ENCODE results near the gene ZGPAT. TPM values are rescaled to one million over a fixed set of nuclear protein-coding genes. Genes with fewer than 3 reads are reported as not detected.
"Not testable (repeated sequence)": the region's sequence is repeated elsewhere in the genome, so short reads cannot be mapped to it uniquely, and the experiment has no call there.

The ZGPAT gene, protein sequence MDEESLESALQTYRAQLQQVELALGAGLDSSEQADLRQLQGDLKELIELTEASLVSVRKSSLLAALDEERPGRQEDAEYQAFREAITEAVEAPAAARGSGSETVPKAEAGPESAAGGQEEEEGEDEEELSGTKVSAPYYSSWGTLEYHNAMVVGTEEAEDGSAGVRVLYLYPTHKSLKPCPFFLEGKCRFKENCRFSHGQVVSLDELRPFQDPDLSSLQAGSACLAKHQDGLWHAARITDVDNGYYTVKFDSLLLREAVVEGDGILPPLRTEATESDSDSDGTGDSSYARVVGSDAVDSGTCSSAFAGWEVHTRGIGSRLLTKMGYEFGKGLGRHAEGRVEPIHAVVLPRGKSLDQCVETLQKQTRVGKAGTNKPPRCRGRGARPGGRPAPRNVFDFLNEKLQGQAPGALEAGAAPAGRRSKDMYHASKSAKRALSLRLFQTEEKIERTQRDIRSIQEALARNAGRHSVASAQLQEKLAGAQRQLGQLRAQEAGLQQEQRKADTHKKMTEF
- total RNA-seq, result 10 to 100 TPM; 14.0 to 25.6 (median 18.9) TPM
- 10 to 100 TPM in 1 of 2 donors, 1 to 10 TPM in 1; 1.7 to 26.4 TPM for polyA plus RNA-seq
- long read RNA-seq, donor 1, transcript ZGPAT-204 (7 exons, 1,890 nt), result minor isoform, 16 of 101 reads
- long read RNA-seq, donor 1, transcript ZGPAT-202 (7 exons, 1,871 nt), result major isoform, 46 of 101 reads
- long read RNA-seq, donor 1, transcript ZGPAT-203 (7 exons, 1,896 nt), result minor isoform, 7 of 101 reads
- long read RNA-seq, donor 1, partial matches to known transcripts, result 9 of 101 reads
- long read RNA-seq, donor 1, other reads (novel, unspliced or antisense), result 17 of 101 reads
- long read RNA-seq, donor 2, transcript ZGPAT-202 (7 exons, 1,871 nt), result major isoform, 6 of 14 reads
- long read RNA-seq, donor 2, partial matches to known transcripts, result 5 of 14 reads
- long read RNA-seq, donor 2, other reads (novel, unspliced or antisense), result 0 of 14 reads
- long read RNA-seq, donor 3, transcript ZGPAT-204 (7 exons, 1,890 nt), result minor isoform, 11 of 38 reads
- long read RNA-seq, donor 3, transcript ZGPAT-206 (7 exons, 1,881 nt), result minor isoform, 5 of 38 reads
- long read RNA-seq, donor 3, transcript ZGPAT-202 (7 exons, 1,871 nt), result major isoform, 12 of 38 reads
- long read RNA-seq, donor 3, partial matches to known transcripts, result 2 of 38 reads
- long read RNA-seq, donor 3, other reads (novel, unspliced or antisense), result 5 of 38 reads

- TF ChIP-seq, protein P1, sequence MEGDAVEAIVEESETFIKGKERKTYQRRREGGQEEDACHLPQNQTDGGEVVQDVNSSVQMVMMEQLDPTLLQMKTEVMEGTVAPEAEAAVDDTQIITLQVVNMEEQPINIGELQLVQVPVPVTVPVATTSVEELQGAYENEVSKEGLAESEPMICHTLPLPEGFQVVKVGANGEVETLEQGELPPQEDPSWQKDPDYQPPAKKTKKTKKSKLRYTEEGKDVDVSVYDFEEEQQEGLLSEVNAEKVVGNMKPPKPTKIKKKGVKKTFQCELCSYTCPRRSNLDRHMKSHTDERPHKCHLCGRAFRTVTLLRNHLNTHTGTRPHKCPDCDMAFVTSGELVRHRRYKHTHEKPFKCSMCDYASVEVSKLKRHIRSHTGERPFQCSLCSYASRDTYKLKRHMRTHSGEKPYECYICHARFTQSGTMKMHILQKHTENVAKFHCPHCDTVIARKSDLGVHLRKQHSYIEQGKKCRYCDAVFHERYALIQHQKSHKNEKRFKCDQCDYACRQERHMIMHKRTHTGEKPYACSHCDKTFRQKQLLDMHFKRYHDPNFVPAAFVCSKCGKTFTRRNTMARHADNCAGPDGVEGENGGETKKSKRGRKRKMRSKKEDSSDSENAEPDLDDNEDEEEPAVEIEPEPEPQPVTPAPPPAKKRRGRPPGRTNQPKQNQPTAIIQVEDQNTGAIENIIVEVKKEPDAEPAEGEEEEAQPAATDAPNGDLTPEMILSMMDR (IDR thresholded peaks at IDR 0.05), result peak in 1 of 3 donors; percentile 8
- peak; percentile 38 for TF ChIP-seq POLR2A (IDR thresholded peaks at IDR 0.05)
- no peak for TF ChIP-seq EP300 (IDR thresholded peaks at IDR 0.05)
- Histone ChIP-seq H3K27me3 (no peaks in the 10 kb centered on the region), H3K9me3 (no peaks in the 10 kb centered on the region), H3K36me3 (peaks cover 2% of the 10 kb centered on the region), H3K4me1 (ENCODE audit: insufficient read depth) (peaks cover 8% of the 10 kb centered on the region), H3K4me3 (peak within 1 kb of the TSS; percentile 83), H3K27ac (peak within 1 kb of the TSS; percentile 50 to 88)
- intact Hi-C loops (cut with DNase I), result loop anchor here in 1 of 4 donors (2.0 kb wide), 1 partner anchor 31 kb away; the partner anchor contains the start of gene SLC2A4RG
- peak; percentile 85 to 95 (median 90) for DNase-seq
- 0% methylated on average over 50 to 98 of the region's 98 CpGs for whole genome bisulfite sequencing, 3 donors
These were observed at the start of gene ZGPAT, which contains the start of gene ARFRP1 for GRCh38 chr20:63707558-63708300. TSS of gene ZGPAT (plus strand) at chr20:63708039. CDS start at chr20:63708581, 542 bp downstream. TSS of gene ARFRP1 (minus strand) at chr20:63707976. CDS start at chr20:63707091, 885 bp downstream.

DNA sequence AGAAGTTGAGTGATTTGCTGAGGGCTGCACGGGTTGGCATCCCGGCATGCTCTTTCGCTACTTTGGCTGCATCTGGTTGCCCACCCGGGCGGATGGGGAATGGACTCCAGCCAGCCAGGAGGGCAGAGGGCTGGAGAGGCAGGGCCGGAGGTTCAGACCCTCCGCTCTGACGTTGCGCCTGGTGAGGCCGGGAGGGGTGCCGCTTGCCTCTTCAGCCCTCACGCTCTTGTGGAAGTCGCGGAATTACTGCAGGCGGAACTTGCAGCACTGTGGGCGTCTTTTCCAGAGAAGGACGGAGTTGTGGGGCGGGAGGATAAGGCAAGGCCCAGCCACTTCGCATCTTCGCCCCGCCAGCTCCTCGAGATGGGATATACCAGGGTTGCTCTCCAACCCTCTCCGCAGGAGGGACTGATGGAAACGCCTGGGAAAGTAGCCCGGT is 49.1 kb upstream of the ZGPAT start:
- Histone ChIP-seq H3K36me3 (no peaks in the 10 kb centered on the region), H3K9me3 (no peaks in the 10 kb centered on the region), H3K27ac (peak overlapping the region in 1 of 2 donors; percentile 88), H3K4me1 (ENCODE audit: insufficient read depth) (peaks cover 10% of the 10 kb centered on the region), H3K27me3 (no peaks in the 10 kb centered on the region), H3K4me3 (peak overlapping the region; percentile 68)
- intact Hi-C loops (cut with DNase I), result no loop called here
- no peak for DNase-seq
- WGBS, 3 donors, result 1 to 2% (median 2%) methylated on average over 20 to 25 of the region's 25 CpGs
- TF ChIP-seq, protein P1 (IDR thresholded peaks at IDR 0.05), result no peak
- no peak for TF ChIP-seq EP300 (IDR thresholded peaks at IDR 0.05)
- no peak for TF ChIP-seq POLR2A (IDR thresholded peaks at IDR 0.05)

GRCh38 chr20:63659370-63659769 is 48.5 kb upstream of the ZGPAT start:
- TF ChIP-seq EP300 (IDR thresholded peaks at IDR 0.05) (no peak), POLR2A (IDR thresholded peaks at IDR 0.05) (no peak)
- TF ChIP-seq, protein P1 (IDR thresholded peaks at IDR 0.05), result no peak
- Histone ChIP-seq H3K4me1 (ENCODE audit: insufficient read depth) (peaks cover 10% of the 10 kb centered on the region), H3K27ac (no peak overlapping the region), H3K4me3 (peak overlapping the region; percentile 68), H3K36me3 (no peaks in the 10 kb centered on the region), H3K27me3 (no peaks in the 10 kb centered on the region), H3K9me3 (no peaks in the 10 kb centered on the region)
- 52 to 61% (median 52%) methylated on average over 13 of the region's 13 CpGs for WGBS, 3 donors
- intact Hi-C loops (cut with DNase I), result no loop called here
- peak in 2 of 5 donors; percentile 30 to 47 for DNase-seq

DNA sequence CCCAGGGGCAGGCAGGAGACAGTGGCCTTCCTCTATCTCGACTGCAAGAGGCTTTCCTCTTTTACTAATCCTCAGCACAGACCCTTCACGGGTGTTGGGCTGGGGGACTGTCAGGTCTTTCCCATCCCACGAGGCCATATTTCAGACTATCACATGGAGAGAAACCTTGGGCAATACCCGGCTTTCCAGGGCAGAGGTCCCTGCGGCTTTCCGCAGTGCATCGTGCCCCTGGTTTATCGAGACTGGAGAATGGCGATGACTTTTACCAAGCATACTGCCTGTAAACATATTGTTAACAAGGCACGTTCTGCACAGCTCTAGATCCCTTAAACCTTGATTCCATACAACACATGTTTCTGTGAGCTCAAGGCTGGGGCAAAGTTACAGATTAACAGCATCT is 47.7 kb upstream of the ZGPAT start:
- intact Hi-C loops (cut with DNase I); H3K9me3 ChIP-seq; H3K36me3 ChIP-seq; H3K27me3 ChIP-seq; H3K27ac ChIP-seq; H3K4me1 ChIP-seq (ENCODE audit: insufficient read depth); DNase-seq; H3K4me3 ChIP-seq: not testable (repeated sequence)
- 77 to 87% (median 87%) methylated on average over 10 of the region's 10 CpGs for WGBS, 3 donors

All from ovary (tissue), 10 donors.